GM12872 (cell line): Measurements from ENCODE around the gene USP54.

Experiments used
- TF ChIP-seq, protein P1 (sequence below): IDR thresholded peaks from 3 replicates; pipeline ENCODE4 v1.5.1; 2011; ENCODE audit warnings: low read depth, mild to moderate bottlenecking, low read length, moderate library complexity; ENCODE audit not compliant: insufficient read depth

USP54 gene

DNA sequence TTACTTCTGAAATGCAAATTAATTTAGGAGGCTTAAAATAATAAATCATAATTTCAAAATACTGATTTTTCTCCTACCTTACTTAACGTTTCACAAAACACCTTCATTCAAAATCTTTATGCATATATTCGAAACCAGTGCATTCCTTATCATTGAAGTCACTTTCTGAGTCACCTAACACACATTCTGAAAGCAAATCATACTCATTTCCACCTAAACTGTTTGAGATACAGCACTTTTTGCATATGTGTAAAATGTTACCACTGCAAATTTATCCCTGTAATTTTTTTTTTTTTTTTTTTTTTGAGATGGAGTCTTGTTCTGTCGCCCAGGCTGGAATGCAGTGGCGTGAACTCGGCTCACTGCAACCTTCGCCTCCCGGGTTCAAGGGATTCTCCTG, 111.0 kb downstream of the USP54 start:
- TF ChIP-seq, protein P1, sequence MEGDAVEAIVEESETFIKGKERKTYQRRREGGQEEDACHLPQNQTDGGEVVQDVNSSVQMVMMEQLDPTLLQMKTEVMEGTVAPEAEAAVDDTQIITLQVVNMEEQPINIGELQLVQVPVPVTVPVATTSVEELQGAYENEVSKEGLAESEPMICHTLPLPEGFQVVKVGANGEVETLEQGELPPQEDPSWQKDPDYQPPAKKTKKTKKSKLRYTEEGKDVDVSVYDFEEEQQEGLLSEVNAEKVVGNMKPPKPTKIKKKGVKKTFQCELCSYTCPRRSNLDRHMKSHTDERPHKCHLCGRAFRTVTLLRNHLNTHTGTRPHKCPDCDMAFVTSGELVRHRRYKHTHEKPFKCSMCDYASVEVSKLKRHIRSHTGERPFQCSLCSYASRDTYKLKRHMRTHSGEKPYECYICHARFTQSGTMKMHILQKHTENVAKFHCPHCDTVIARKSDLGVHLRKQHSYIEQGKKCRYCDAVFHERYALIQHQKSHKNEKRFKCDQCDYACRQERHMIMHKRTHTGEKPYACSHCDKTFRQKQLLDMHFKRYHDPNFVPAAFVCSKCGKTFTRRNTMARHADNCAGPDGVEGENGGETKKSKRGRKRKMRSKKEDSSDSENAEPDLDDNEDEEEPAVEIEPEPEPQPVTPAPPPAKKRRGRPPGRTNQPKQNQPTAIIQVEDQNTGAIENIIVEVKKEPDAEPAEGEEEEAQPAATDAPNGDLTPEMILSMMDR = no peak

DNA sequence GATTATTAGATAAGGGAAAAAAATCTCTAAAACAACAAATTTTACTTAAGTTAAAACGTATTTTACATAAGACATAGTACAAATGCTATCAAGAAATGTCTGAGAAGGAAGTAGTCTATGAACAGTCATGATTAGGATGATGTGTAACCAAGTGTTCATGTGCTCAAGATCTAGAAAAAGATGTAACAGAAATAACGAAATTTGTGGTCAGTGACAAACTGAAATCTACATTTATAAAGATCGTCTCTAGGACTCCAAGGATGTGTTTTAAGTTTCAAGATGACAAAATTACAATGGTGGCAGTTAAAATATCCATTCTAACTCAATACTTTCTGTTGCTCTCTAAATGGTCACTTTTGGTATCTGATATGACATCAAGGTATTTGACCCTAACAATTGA, 112.5 kb downstream of the USP54 start:
- TF ChIP-seq, protein P1 = no peak

DNA sequence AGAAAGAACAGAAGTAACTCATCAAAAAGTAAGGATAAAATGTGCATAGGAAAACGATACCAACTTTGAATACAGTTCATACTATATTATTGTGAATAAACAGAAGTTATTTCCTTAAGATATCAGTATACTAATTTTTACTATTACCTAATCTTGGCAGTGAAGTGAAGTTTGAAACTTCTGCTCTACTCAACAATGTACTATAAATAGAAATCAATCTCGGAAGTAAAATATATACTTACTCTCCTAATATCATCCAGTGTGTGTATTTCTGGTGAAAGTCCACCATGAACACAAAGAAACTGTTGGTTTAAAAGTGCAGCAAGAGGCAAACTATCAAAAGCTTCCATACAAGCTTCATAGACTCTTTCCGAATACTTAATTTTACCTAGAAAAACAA, 119.9 kb downstream of the USP54 start:
- TF ChIP-seq, protein P1 = no peak

DNA sequence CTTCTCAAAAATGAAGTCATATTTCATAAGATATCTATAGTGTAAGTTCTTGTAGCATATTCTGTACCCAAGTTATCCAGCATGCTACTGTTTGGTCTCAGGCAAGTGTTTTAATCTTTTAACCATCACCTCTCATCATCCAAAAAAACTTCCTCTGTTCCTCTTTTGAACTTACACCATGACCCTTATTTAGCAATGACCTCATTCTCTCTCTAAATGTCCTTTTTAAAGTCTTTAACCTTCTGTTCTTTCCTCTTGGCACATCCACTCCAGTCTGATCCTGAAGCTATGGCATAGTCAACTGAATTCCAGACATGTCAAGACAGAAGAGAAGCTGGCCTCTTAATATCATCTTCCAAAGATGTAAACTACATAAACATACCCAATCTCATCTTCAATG, 121.6 kb downstream of the USP54 start:
- TF ChIP-seq, protein P1 = no peak

DNA sequence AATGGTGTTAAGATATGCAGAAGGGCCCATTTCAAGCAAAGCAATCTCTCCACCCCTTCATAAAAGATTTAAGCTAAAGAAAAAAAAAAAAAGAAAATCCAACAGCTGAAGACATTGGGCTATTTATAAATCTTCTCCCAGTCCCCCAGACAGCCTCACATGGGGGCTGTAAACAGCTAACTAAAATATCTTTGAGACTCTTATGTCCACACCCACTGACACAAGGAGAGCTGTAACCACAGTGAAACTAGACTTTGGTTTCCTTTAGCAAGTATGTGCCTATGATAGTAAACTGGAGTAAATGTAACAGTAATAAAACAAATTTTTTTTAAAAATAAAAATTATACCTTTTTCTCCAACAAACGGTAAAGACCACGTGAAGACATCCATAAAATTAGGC, 123.9 kb downstream of the USP54 start:
- TF ChIP-seq, protein P1 = no peak

DNA sequence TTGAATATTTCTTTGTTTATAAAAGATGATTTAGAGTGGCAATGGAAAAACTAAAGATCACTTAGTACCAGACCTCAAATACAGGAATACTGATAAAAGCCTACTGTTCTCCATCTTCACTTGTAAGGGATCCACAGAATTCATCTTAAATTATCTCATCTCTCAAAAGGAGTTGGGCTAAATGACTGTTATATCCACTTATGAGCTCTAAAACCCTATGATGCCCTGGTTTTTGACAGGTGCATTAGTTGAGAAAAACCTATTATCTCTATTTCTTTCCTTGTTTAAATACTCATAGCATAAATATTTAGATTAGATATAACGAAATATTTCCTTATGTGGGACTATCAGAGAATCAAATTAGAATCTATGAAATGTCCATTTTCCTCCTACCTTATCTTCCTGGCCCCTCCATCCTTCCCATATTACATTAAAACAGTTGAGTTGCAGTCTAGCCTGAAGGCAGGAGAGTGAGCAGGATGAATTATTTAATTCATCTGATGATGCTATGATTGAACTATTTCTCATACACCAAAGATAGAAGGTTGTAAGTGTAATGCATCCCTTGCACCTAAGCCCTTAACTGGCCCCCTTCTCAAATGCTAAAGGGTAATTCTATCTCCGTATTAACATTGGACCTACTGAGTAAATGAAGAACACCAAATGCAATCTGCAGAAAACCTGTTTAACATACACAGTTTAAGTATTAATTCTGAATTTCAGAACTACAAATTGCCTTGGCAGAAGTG, 125.0 kb downstream of the USP54 start:
- TF ChIP-seq, protein P1 = no peak

DNA sequence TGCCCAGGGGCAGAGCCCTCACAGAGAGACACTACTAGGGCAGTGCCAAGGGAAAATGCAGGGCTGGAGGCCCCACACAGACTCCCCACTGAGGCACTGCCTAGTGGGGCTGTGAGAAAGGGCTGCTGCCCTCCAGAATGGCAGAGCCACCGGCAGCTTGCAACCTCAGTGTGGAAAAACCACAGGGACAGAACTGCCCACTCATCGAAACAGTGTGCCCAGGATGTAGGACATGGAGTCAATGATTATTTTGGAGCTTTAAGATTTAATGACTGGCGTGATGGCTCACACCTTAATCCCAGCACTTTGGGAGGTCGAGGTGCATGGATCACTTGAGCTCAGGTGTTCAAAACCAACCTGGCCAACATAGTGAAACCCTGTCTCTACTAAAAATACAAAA, 130.2 kb downstream of the USP54 start:
- TF ChIP-seq, protein P1 = no peak
